Measurements from ENCODE around the gene OR10H1.

DNA sequence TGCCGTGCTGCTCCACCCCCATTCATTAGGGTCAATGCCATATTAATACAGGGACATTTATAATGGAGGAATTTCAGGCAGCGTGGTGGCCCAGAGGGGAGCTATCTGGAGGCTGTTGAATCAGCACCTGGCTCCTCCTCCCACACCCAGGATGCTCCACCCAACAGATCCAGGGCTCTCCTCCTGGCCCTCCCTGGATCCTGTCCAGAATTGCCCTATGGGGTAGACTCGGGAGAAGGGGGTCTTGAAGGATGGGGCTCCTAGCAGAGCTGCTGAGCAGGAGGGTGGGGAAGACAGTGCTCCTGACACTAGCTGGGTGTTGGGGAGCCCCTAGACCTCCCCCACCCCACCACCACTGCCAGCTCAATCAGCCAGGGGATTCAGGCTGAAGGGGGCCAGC, 33.3 kb downstream of the OR10H1 start:
- TF ChIP-seq, protein P1, sequence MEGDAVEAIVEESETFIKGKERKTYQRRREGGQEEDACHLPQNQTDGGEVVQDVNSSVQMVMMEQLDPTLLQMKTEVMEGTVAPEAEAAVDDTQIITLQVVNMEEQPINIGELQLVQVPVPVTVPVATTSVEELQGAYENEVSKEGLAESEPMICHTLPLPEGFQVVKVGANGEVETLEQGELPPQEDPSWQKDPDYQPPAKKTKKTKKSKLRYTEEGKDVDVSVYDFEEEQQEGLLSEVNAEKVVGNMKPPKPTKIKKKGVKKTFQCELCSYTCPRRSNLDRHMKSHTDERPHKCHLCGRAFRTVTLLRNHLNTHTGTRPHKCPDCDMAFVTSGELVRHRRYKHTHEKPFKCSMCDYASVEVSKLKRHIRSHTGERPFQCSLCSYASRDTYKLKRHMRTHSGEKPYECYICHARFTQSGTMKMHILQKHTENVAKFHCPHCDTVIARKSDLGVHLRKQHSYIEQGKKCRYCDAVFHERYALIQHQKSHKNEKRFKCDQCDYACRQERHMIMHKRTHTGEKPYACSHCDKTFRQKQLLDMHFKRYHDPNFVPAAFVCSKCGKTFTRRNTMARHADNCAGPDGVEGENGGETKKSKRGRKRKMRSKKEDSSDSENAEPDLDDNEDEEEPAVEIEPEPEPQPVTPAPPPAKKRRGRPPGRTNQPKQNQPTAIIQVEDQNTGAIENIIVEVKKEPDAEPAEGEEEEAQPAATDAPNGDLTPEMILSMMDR (IDR thresholded peaks at IDR 0.05), result no peak
- TF ChIP-seq POLR2A (IDR thresholded peaks at IDR 0.05), result no peak
- TF ChIP-seq POLR2AphosphoS5 (IDR thresholded peaks at IDR 0.05), result no peak
